Left forelimb (tissue), 1 donor: ENCODE results near the gene ARSG.
"Not testable (repeated sequence)": the region's sequence is repeated elsewhere in the genome, so short reads cannot be mapped to it uniquely, and the experiment has no call there.

ENCODE experiments used
- DNase-seq: peaks from one replicate; pipeline ENCODE4 v3.0.0-alpha.2; 2018; ENCODE audit warnings: low spot score

Gene ARSG

DNA sequence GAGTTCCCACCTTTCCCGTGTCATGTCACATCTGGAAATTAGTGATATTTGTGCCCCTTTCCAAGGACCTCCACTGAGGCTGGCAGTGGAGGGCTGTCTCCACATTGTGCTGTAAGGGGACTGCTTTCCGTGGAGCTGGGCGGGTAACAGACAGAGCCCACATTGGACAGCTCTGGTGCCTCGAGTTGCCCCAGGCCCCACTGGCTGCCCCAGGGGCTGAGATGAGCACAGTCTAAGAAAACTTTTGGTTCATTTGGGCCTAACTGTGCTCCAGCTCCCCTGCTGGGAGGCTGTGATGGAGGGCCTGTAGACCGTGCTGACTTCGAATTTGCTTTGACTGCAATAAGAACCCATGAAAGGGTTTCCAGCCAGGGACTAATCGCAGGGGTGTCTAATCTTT is 38.0 kb downstream of the ARSG start:
- DNase-seq: no peak

DNA sequence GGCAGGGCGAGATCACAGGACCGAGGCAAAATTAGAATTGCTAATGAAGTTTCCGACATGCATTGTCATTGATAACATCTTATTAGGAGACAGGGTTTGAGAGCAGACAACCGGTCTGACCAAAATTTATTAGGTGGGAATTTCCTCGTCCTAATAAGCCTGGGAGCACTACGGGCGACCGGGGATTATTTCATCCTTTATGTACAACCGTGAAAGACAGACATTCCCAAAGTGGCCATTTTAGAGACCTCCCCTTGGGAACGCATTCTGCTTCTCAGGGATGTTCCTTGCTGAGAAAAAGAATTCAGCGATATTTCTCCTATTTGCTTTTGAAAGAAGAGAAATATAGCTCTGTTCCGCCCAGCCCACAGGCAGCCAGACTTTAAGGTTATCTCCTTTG is 40.6 kb downstream of the ARSG start:
- not testable (repeated sequence) for DNase-seq

DNA sequence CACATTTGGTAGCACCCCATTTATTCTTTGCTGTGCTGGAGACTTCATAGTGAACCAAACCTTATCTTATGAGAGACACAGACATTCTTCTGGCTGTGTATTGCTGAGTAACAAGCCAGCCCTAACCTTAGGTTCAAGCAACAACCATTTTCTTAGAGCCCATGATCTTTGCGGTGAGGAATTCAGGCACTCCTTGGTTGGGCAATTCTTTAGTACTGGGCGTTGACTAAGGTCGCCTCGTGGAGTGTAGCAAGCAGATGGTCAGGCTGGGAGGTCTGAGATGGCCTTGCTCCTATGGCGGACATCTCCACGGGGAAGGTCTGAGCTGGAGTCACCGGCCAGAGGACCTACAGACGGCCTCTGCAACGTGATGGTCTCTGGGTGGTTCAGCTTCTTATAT is 43.1 kb downstream of the ARSG start:
- DNase-seq: no peak

DNA sequence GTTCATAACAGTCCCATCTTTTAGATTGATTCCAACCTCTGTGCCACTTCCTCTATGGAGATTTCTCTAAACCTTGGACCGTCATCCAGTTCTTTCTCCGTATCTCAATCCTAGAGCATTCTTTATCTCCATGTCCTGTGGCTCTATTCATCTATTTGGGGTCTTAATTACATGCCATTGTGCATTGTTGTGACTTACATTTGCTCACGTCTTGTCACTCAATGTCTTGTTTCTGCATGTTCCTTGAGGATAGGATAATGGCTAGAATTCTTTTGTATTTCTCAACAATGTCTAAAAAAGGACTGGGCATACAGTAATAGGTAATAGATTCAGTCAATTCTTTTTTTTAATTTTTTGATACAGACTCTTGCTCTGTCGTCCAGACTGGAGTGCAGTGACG is 50.2 kb downstream of the ARSG start:
- DNase-seq: no peak

DNA sequence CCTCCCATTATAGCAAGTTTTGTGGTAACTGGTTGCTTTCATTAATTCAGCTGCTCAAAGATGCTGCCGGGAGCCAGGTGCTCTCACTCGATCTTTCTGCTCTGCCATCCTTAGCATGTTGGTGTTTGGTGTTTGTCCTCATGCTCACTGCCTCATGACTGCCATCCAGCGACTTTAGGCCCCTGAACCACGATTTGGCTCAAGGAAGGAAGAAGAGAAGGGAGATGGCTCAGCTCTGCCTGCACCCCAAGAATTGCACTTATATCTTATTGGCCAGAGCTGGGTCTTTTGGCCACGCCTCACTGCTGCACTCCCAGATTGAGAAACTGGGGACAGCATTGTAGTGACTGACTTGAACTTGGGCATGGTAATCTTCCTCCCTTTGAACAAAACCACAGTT is 52.7 kb downstream of the ARSG start:
- no peak for DNase-seq

DNA sequence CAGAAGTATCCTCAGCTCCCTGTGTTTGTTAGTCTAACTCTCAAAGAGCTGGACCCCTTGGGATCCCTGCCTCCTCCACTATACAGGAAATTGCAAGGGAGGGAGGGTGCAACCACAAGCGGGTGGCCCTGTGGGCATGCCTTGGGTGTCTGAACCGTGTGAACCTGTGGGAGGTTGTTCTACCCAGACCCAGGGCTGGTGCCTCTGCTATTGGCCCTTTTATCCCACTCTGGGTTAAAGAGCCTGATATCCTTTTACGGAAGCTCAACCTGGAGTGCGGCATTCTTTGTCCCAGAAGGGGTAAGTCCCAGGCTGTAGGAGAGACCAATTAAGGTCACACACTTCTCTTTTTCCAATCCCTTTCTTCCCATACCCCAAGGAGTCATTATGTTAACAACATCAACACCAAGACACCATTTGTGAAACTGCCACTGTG is 53.4 kb downstream of the ARSG start:
- no peak for DNase-seq

DNA sequence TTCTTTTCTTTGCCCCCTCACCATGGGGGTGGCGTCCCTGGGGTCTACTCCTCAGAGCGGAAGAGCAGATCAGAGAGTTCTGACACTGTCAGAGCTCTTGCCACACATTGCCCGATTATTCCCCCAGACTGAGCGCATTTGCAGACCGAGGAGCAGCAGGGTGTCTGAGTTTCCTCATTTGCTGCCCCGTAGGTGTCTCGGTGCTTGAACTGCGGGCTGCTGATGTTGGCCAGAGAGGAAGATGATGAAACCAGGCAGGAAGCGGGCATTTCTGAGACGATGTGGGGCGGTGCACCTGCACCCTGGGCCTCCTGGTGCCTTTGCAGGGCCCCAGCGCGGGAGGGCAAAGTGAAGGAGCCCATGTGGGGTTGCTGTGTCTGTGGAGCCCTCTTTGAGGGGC is 55.2 kb downstream of the ARSG start:
- DNase-seq: no peak

DNA sequence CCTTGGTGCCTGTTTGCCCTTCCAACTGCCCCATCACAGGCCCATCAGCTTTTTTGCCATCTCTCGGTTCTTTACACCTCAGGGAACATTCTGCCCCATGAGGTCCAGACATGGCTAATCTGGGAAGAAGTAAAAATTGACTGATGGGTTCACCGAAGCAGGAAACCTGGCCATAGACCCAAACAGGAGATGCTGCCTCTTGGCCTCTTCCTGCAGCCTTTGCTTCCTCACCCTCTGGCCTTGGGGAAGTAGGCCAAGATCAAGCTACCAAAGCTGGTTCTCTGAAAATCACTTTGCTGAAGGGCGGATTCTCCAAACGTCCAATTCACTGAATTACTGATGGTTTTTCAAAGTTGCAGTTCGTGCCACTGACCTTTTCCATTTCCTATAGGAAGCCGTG is 56.1 kb downstream of the ARSG start:
- DNase-seq: no peak

DNA sequence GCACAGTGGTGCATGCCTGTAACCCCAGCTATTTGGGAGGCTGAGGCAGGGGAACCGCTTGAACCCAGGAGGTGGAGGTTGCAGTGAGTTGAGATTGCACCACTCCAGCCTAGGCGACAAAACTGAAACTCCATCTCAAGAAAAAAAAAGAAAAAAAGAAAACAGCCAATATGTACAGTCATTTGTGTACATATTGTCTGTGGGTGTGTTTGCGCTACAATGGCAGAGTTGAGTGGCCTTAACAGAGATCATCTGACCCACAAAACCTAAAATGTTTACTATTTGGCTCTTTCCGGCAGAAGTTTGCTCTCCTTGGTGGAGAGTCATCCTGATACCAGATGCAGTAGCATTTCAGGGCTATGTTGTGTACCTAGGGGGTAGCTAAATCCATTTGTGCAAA is 57.9 kb downstream of the ARSG start:
- DNase-seq: no peak

DNA sequence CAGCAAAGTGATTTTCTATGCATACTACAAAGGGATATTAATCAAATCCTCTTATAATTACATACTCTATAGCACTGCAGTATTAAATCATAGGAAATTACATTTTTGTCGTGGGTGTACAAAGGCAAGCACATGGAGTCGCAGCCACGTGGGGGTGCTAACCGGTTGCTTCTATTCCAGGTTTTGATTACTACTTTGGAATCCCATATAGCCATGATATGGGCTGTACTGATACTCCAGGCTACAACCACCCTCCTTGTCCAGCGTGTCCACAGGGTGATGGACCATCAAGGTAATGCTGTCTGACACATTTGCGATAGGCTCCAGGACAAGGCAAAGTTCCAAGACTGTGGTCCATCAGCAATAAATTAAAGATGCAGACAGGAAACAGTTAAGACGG is 60.1 kb downstream of the ARSG start:
- DNase-seq: no peak

DNA sequence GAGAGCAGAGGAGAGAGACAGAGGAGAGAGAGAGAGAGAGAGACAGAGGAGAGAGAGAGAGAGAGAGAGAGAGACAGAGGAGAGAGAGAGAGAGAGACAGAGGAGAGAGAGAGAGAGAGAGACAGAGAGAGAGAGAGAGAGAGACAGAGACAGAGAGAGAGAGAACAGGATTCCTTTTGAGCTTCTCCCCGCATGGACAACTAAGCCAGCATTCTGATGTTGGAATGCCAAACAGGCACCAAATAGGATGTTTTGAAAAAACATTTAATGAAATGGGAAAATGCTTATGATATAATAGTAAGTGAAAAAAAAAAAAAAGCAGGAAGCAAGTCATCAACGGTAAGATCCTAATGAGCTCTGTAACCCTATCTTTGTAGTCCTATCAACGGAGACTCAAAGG is 60.7 kb downstream of the ARSG start:
- DNase-seq: no peak

DNA sequence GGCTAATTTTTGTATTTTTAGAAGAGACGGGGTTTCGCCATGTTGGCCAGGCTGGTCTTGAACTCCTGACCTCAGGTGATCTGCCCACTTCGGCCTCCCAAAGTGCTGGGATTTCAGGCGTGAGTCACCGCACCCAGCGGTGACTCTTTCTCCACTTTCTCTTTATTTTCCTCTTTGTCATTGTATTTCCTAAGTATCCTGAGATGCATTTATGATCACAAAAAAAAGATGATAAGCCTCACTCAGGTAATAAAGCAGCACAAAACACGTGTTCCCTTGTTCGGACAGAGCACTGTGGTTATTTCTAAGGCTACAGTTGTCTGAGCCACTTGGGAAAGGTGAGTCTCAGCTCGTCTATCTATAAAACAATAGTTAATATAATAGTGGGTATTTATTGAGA is 61.4 kb downstream of the ARSG start:
- not testable (repeated sequence) for DNase-seq

DNA sequence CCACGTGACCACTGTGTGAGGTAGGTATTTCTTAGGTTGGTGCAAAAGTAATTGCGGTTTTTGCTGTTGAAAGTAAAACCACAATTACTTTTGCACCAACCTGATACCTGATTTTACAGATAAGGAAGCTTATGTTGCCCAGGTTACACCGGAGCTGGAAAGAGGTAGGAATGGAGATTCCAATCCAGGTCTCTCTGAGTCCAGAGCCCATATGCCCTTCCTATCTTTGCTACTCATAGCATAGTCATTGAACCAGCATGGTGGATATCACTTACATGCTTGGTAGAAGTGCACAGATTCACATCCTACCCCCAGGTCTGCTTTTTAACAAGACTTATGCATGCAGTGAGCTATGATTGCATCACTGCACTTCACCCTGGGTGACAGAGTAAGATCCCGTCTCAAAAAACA is 61.8 kb downstream of the ARSG start:
- no peak for DNase-seq

DNA sequence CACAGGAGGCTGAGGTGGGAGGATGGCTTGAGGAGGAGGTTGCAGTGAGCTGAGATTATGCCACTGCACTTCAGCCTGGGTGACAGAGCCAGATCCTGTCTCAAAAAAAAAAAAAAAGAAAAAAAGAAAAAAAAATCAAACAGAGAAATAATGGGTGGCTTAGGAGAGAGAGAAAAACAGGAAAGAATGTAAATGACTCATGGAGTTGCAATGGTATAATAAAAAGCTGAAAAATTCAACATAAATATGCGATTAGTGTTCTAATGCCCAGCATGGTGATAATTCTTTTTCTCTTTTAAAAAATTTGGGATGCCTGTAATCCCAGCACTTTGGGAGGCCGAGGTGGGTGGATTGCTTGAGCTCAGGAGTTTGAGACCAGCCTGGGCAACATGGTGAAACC is 63.0 kb downstream of the ARSG start:
- not testable (repeated sequence) for DNase-seq

DNA sequence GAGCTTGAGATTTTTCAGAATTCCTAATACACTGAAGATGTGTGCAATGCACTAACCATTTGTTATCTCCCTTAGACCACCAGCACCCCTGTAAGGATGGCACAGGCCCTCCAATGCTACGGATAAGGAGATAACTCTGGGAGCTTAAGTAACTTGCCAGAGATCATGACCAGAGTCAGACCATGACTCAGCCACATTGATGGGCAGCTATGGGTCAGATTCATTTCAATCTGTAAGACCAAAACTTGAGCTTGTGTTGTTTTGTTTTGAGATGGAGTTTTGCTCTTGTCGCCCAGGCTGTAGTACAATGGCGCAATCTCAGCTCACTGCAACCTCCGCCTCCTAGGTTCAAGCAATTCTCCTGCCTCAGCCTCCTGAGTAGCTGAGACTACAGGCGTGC is 63.8 kb downstream of the ARSG start:
- not testable (repeated sequence) for DNase-seq

DNA sequence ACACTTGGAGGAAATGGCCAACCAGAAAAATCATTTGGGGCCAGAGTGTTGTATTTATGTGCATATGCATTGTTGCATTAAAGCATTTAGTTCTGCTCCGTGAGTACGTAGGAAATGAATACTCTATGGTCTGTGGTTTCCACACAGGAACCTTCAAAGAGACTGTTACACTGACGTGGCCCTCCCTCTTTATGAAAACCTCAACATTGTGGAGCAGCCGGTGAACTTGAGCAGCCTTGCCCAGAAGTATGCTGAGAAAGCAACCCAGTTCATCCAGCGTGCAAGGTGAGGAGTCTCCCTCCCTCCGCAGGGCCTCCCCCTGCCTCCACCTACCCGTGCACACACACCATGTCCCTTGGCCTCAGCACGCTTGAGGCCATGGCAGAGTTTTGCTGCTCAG is 65.2 kb downstream of the ARSG start:
- no peak for DNase-seq

DNA sequence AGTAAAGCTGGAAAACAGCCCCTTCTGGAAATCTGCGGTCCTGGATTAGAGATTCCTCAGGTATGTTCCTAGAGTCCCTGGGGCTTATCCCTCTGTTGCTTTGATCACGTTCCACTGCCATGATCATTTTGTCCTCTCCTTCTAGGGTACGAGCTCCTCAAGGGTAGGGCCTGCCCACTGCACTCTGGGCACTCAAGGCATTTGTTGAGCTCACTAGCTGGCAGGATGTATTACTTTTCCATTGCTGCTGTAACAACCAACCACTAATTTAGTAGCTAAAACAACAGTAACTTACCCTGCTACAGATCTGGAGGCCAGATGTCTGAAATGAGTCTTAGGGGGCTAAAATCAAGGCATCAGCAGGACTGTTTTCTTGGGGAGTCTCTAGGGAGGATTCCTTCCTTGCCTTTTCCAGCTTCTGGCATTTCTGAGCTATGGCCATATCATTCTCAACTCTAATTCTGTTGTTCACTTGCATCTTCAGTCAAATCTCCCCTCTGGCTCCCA is 65.7 kb downstream of the ARSG start:
- DNase-seq: no peak

DNA sequence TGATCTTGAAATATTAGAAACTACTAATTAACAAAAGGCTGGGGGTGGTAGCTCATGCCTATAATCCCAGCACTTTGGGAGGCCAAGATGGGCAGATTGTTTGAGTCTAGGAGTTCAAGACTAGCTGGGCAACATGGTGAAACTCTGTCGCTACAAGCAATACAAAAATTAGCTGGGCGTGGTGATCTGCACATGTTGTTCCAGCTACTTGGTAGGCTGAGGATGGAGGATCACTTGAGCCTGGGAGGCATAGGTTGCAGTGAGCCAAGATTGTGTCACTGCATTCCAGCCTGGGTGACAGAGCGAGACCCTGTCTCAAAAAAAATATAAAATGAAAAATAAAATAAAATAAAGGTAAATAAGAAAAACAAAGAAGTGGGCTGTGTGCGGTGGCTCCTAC is 66.6 kb downstream of the ARSG start:
- DNase-seq: no peak

DNA sequence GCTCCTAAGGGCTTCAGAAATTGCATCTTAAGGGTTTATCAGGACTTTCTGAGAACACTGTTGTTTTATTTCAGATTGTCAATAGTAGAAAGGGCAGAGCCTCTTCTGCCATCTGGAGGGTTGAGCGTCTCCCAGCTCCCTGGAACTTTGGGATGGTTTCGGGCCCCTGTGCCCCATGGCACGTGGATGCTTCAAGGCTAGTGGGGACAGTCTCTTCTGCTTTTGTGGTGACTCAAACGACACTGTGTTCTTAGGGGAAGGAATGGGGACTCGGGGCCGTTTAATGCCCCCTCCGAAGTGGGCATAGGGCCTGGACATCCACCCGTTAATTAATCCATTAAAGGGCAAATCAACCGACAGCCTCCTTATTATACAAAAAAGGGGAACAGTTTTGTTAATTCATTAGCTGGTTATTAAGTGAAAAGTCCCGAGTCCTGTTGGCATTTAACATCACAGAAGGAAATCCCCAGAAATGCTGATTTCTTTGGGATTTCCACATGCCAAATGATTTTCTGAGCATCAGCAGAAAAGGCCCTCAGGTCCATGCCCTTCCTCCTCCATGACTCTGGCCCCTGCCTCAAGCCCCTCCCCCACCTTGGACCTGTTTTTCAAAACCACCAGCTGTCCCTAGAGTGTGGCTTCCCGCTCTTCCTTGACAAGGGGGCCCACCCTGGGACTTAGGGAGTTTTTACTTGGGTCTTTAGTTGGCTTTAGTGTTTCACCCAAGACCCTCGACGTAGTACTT is 68.7 kb downstream of the ARSG start:
- DNase-seq: no peak

DNA sequence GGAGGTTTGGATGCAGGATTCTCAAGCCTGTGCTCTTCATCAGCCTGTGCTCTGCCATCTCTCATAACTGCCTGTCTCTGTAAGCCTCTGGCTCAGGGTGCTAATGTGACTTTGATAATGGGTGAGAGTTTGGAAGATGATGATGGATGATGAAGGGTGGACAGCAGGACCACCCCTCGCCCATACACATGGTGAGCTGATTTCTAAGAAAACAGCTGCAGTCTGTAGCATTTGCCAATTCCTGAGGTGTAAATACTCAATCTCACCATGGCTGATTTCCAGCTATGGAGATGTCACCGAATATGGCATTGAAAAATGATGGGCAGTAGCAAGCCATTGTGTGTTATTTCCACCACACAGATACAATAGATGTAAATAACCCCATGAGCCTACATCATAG is 74.2 kb downstream of the ARSG start:
- no peak for DNase-seq

DNA sequence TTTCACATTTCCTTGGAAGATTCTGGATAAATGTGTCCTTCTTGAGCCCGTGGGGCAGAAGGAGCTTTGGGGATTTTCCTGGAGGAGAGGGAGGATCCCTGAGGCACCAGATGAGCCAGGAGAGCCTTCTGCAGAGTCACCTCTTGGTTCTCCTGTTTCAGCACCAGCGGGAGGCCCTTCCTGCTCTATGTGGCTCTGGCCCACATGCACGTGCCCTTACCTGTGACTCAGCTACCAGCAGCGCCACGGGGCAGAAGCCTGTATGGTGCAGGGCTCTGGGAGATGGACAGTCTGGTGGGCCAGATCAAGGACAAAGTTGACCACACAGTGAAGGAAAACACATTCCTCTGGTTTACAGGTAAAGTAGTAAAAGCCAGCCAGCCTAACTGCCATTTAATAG is 77.1 kb downstream of the ARSG start:
- no peak for DNase-seq

DNA sequence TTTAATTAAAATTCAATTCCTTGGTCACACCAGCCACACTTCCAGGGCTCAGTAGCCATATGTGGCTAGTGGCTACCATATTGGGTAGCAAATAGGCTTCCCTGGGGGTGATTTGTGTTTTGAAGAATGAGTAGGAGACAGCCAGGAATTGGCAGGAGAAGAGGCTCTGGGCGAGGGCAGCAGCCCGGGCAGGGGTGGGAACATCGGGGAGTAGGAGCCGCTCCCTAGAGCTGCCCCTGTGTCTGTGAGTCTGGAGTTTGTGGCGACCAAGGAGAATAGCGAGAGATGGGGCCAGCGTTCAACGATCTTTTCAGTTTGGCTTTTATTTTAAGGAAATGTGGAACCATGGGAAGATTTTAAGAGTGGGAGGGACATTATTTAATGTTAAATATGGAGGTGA is 84.3 kb downstream of the ARSG start:
- no peak for DNase-seq

DNA sequence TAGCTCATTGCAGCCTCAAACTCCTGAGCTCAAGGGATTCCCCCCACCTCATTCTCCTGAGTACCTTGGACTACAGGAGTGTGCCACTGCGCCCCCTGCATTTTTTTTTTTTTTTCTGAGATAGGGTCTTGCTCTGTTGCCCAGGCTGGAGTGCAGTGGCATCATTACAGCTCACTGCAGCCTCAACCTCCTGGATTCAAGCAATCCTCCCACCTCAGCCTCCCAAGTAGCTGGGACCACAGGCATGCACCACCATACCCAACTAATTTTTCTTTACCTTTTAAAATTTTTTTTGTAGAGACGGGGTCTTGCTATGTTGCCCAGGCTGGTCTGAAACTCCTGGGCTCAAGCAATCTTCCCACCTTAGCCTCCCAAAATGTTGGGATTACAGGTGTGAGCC is 84.9 kb downstream of the ARSG start:
- not testable (repeated sequence) for DNase-seq

DNA sequence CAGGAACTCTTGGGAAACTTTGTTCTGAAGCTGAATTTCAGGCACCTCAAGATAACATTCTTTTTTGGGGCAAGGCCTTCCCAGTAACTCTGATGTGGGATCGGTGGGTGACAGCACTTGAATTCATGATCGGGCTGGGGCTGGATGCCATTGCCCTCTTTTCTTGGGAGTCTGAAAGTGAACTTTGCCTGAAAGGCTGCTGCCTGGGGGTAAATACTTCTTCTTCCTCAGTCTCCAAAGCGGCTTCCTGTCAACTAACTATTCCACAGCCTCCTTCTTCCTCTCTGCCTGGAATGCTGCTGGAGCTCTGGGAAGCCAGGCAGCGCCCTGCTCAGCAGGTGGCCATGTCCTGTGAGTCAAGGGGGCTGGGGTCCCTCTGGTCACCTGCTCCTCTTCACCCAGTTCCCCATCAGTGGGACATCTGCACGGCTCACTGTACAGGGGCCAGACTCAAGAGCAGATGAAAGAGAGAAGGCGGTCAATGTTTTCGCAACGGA is 86.5 kb downstream of the ARSG start:
- no peak for DNase-seq
